GM13976 (cell line): Measurements from ENCODE around the gene PCNX2.

Experiments
- DNase-seq: peaks from one replicate; pipeline ENCODE4 v3.0.0; 2012; ENCODE audit warnings: low spot score
- CTCF ChIP-seq: IDR thresholded peaks from 2 replicates; pipeline ENCODE4 v1.5.1; 2012; ENCODE audit warnings: borderline replicate concordance, mild to moderate bottlenecking; ENCODE audit not compliant: insufficient read depth; ENCODE audit errors: extremely low read depth, missing control alignments, control extremely low read depth
- in situ Hi-C: fragments of 300-500 bp; cut with MboI; formaldehyde crosslinking; loops from one replicate; pipeline ENCODE4 v1.12.0; 2022; ENCODE audit warnings: low sequenced_read_pairs, mixed read lengths, inconsistent platforms; ENCODE audit not compliant: unreplicated experiment

PCNX2 gene

GRCh38 chr1:233016798-233017197 lies 278.7 kb downstream of the PCNX2 start:
- no peak for TF ChIP-seq CTCF
- DNase-seq: no peak
- in situ Hi-C loops: no loop called here

GRCh38 chr1:233015965-233016364 lies 279.6 kb downstream of the PCNX2 start:
- no peak for TF ChIP-seq CTCF
- in situ Hi-C loops: no loop called here
- no peak for DNase-seq

GRCh38 chr1:233012021-233012420 lies 283.5 kb downstream of the PCNX2 start:
- TF ChIP-seq CTCF: no peak
- in situ Hi-C loops: no loop called here

GRCh38 chr1:233010146-233010545 lies 285.4 kb downstream of the PCNX2 start:
- in situ Hi-C loops: no loop called here
- TF ChIP-seq CTCF: no peak
- no peak for DNase-seq

More at GRCh38 chr1:233012021-233012420, 283.5 kb downstream of the PCNX2 start:
- DNase-seq: no peak

- TF ChIP-seq CTCF: no peak
- DNase-seq: no peak
- in situ Hi-C loops: no loop called here
Measured at GRCh38 chr1:233006541-233006973, 289.0 kb downstream of the PCNX2 start.

DNA sequence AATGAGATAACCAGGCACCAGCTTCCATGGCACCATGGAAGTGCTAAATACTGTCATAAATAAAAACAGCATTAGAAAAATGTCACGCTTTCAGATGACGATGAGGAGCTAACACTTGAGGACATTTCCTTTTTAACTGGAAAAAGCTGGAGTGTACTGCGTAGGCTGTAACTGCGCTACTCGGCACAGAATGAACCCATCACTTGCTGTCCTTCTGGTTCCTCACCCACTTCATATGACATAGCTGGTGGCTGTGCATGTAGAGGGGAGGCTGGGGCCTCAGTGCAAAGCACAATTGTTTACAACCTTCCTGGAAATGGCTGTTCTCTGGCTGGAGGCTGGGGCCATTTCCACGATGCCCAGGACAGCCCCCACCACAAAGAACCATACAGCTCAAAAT lies 289.4 kb downstream of the PCNX2 start:
- no peak for DNase-seq
- in situ Hi-C loops: no loop called here

More for the DNA sequence above, 289.4 kb downstream of the PCNX2 start:
- TF ChIP-seq CTCF: no peak
